HCT116 (cell line): ENCODE measurements around the gene SLC2A13. TPM values are rescaled to one million over a fixed set of nuclear protein-coding genes. Genes with fewer than 3 reads are reported as not detected.

ENCODE experiments used
- ATAC-seq: fragments of 200-7000 bp; cut with Tn5 transposase; 2 replicates; pipeline ENCODE4 v1.9.1; 2020; ENCODE audit warnings: mild to moderate bottlenecking, moderate library complexity
- BruUV-seq: library from RNA; stranded (reverse); fragments of 400-500 nt; replicated peaks from 2 replicates; lab custom pipeline; 2021; lab: Mats Ljungman, UMichigan
- CTCF ChIA-PET: fragments of 300-600 bp; sonication (Branson Sonifier 250); formaldehyde crosslinking; loops from one replicate; lab custom pipeline; 2021; ENCODE audit warnings: antibody characterized with exemption; lab: Charles Lee
- POLR2A ChIA-PET: fragments of 300-600, 350-600 bp; sonication (Branson Sonifier 250); formaldehyde crosslinking; loops from one replicate; lab custom pipeline; 2021; ENCODE audit warnings: antibody characterized with exemption; lab: Charles Lee
- RAD21 ChIA-PET, 2 experiments: fragments of 300-600 bp; sonication (Branson Sonifier 250); formaldehyde crosslinking; loops; one replicate each; lab custom pipeline; 2023; ENCODE audit warnings: low total read pairs in 2 of 2; ENCODE audit not compliant: uncharacterized antibody in 2 of 2, unreplicated experiment in 2 of 2, low non-redundant PET in 1 of 2; lab: Charles Lee
- DNase-seq: peaks from one replicate; pipeline ENCODE4 v3.0.0-alpha.2; 2010; ENCODE audit warnings: low read depth, low spot score
- H2AFZ ChIP-seq: fragments of 200-600 bp; shearing (Covaris generic), sonication (generic); 2 replicates; pipeline ENCODE4 v1.6.1; 2017; ENCODE audit warnings: low read depth, mixed run types, mixed read lengths, antibody characterized with exemption, low read length; ENCODE audit not compliant: poor library complexity, severe bottlenecking
- H3K27ac ChIP-seq: 2 replicates; pipeline ENCODE4 v1.5.1; 2012; ENCODE audit warnings: low read depth, low read length
- H3K27me3 ChIP-seq: fragments of 200-600 bp; sonication (generic); 2 replicates; pipeline ENCODE4 v1.6.1; 2016; ENCODE audit warnings: mixed run types, low read length, mixed read lengths; ENCODE audit not compliant: insufficient read depth
- H3K36me3 ChIP-seq, 2 experiments: fragments of 200-500 bp in 1 of 2; fragments of 200-600 bp in 1 of 2; sonication (Bioruptor generic) in 1 of 2; sonication (generic) in 1 of 2; 2 replicates each; pipeline versions ENCODE4 v1.5.1 to v1.6.1; 2014 to 2016; ENCODE audit warnings: low read length in 2 of 2, inconsistent platforms in 1 of 2, mixed read lengths in 1 of 2, mixed run types in 1 of 2; ENCODE audit not compliant: insufficient read depth in 2 of 2, control insufficient read depth in 1 of 2
- H3K4me1 ChIP-seq, 2 experiments: fragments of 200-600 bp in 1 of 2; sonication (generic) in 1 of 2; 2 replicates each; pipeline versions ENCODE4 v1.5.1 to v1.6.1; 2012 to 2017; ENCODE audit warnings: low read length in 2 of 2, inconsistent platforms in 1 of 2, mild to moderate bottlenecking in 1 of 2, mixed read lengths in 1 of 2, mixed run types in 1 of 2, moderate library complexity in 1 of 2; ENCODE audit not compliant: insufficient read depth in 2 of 2, control insufficient read depth in 1 of 2
- H3K4me2 ChIP-seq: fragments of 200-600 bp; sonication (generic); 2 replicates; pipeline ENCODE4 v1.6.1; 2017; ENCODE audit warnings: mixed run types, low read length, mixed read lengths
- H3K4me3 ChIP-seq, 2 experiments: fragments of 200-600 bp in 1 of 2; sonication (generic) in 1 of 2; replicated peaks in 1 of 2; 2 replicates each; pipeline ENCODE4 v1.5.1; 2011 to 2016; ENCODE audit warnings: low read length in 2 of 2, control low read depth in 1 of 2, low read depth in 1 of 2, mild to moderate bottlenecking in 1 of 2, mixed read lengths in 1 of 2, mixed run types in 1 of 2
- H3K79me2 ChIP-seq: fragments of 200-600 bp; sonication (generic); 2 replicates; pipeline ENCODE4 v1.6.1; 2017; ENCODE audit warnings: mild to moderate bottlenecking, mixed run types, low read length, moderate library complexity, mixed read lengths; ENCODE audit not compliant: insufficient read depth
- H3K9ac ChIP-seq: fragments of 200-600 bp; sonication (generic); 2 replicates; pipeline ENCODE4 v1.6.1; 2016; ENCODE audit warnings: low read length, mixed read lengths
- H3K9me2 ChIP-seq: fragments of 200-600 bp; sonication (generic), shearing (Covaris generic); 2 replicates; pipeline ENCODE4 v1.6.1; 2017; ENCODE audit warnings: mixed run types, mild to moderate bottlenecking, moderate library complexity; ENCODE audit not compliant: insufficient read depth
- H3K9me3 ChIP-seq, 2 experiments: fragments of 200-500 bp in 1 of 2; fragments of 200-600 bp in 1 of 2; sonication (Bioruptor generic) in 1 of 2; sonication (generic) in 1 of 2; 2 replicates each; pipeline ENCODE4 v1.6.1; 2014 to 2017; ENCODE audit warnings: low read length in 2 of 2, mixed read lengths in 2 of 2, inconsistent platforms in 1 of 2, low read depth in 1 of 2, mild to moderate bottlenecking in 1 of 2, mixed run types in 1 of 2, moderate library complexity in 1 of 2; ENCODE audit not compliant: control insufficient read depth in 1 of 2, insufficient read depth in 1 of 2
- H4K20me1 ChIP-seq: fragments of 200-600 bp; sonication (generic), shearing (Covaris generic); 2 replicates; pipeline ENCODE4 v1.6.1; 2017; ENCODE audit warnings: mixed run types, mild to moderate bottlenecking, moderate library complexity; ENCODE audit not compliant: insufficient read depth
- CBX3 ChIP-seq: IDR thresholded peaks from 2 replicates; pipeline ENCODE4 v1.6.1; 2012; ENCODE audit warnings: low read depth
- CEBPB ChIP-seq: IDR thresholded peaks from 2 replicates; pipeline ENCODE4 v1.6.1; 2012; ENCODE audit warnings: low read depth
- EGR1 ChIP-seq: IDR thresholded peaks from 2 replicates; pipeline ENCODE4 v1.6.1; 2012; ENCODE audit warnings: low read depth
- ELF1 ChIP-seq: IDR thresholded peaks from 2 replicates; pipeline ENCODE4 v1.6.1; 2012; ENCODE audit warnings: low read depth, borderline replicate concordance
- EZH2 ChIP-seq: fragments of 200-600 bp; sonication (generic); IDR thresholded peaks from 2 replicates; pipeline ENCODE4 v1.6.1; 2017; ENCODE audit warnings: antibody characterized with exemption, mixed run types
- EZH2phosphoT487 ChIP-seq: fragments of 200-600 bp; IDR thresholded peaks from 2 replicates; pipeline ENCODE4 v1.6.1; 2018; ENCODE audit warnings: antibody characterized with exemption, borderline replicate concordance
- JUND ChIP-seq: IDR thresholded peaks from 2 replicates; pipeline ENCODE4 v1.6.1; 2012
- RAD21 ChIP-seq: IDR thresholded peaks from 2 replicates; pipeline ENCODE4 v1.6.1; 2012; ENCODE audit warnings: low read depth, mild to moderate bottlenecking
- SIN3A ChIP-seq: IDR thresholded peaks from 2 replicates; pipeline ENCODE4 v1.6.1; 2012; ENCODE audit warnings: low read depth
- SP1 ChIP-seq: IDR thresholded peaks from 2 replicates; pipeline ENCODE4 v1.6.1; 2012; ENCODE audit warnings: low read depth
- SRF ChIP-seq: IDR thresholded peaks from 2 replicates; pipeline ENCODE4 v1.6.1; 2012; ENCODE audit warnings: low read depth
- YY1 ChIP-seq: IDR thresholded peaks from 2 replicates; pipeline ENCODE4 v1.6.1; 2011; ENCODE audit warnings: low read length, low read depth, moderate library complexity, mild to moderate bottlenecking; ENCODE audit not compliant: insufficient replicate concordance; ENCODE audit errors: extremely low read depth
- ZFX ChIP-seq: fragments of 450-650 bp; IDR thresholded peaks from 2 replicates; pipeline ENCODE4 v1.6.1; 2017
- ZNF274 ChIP-seq: fragments of 200-500 bp; sonication (Bioruptor generic); IDR thresholded peaks from 2 replicates; pipeline ENCODE4 v1.6.1; 2014; ENCODE audit warnings: mild to moderate bottlenecking, low read depth, low read length, inconsistent platforms
- intact Hi-C: fragments of 100-400 bp; cut with micrococcal nuclease; formaldehyde crosslinking; loops from 2 replicates; pipeline ENCODE4 v1.10.0; 2022
- total RNA-seq: library from RNA; stranded (reverse); gene quantifications from one replicate; pipeline ENCODE4 v1.2.1, GENCODE V29; 2021; ENCODE audit not compliant: unreplicated experiment
- TF ChIP-seq, protein P1 (sequence below), 3 experiments: fragments of 200-600 bp in 1 of 3; sonication (generic) in 1 of 3; IDR thresholded peaks in 2 of 3; conservative IDR thresholded peaks in 1 of 3; 2 replicates each; pipeline ENCODE4 v1.5.1; 2012 to 2017; ENCODE audit warnings: low read depth in 2 of 3, low read length in 2 of 3, antibody characterized with exemption in 1 of 3, borderline replicate concordance in 1 of 3, control low read depth in 1 of 3, mild to moderate bottlenecking in 1 of 3, mixed read lengths in 1 of 3, mixed run types in 1 of 3, moderate library complexity in 1 of 3; ENCODE audit not compliant: insufficient read depth in 1 of 3

SLC2A13 gene
- total RNA-seq, 1 experiment from 2014 or later: 6.8 TPM

DNA sequence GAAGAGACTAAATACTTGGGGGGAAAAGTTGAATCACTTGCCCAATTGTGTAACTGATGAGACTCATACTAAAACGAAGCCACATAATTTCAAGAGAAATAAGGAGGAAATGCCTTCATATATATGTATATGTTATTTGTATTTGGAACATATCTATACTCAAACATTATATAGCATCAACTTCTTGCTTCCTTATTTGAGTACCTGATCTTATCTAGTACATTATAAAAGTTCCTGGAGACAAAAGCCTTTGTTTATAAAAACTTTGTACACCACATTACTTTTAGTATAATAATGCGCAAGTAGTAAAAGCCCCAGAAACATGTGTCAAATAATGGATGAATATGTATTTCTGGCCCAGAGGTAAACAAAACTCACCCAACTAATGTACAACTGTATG, 92.0 kb downstream of the SLC2A13 start:
- peaks cover 0 to 6% of the 10 kb centered on the region in 2 experiments; a peak in 1 of 4 replicates for H3K4me1 ChIP-seq
- TF ChIP-seq, protein P1, sequence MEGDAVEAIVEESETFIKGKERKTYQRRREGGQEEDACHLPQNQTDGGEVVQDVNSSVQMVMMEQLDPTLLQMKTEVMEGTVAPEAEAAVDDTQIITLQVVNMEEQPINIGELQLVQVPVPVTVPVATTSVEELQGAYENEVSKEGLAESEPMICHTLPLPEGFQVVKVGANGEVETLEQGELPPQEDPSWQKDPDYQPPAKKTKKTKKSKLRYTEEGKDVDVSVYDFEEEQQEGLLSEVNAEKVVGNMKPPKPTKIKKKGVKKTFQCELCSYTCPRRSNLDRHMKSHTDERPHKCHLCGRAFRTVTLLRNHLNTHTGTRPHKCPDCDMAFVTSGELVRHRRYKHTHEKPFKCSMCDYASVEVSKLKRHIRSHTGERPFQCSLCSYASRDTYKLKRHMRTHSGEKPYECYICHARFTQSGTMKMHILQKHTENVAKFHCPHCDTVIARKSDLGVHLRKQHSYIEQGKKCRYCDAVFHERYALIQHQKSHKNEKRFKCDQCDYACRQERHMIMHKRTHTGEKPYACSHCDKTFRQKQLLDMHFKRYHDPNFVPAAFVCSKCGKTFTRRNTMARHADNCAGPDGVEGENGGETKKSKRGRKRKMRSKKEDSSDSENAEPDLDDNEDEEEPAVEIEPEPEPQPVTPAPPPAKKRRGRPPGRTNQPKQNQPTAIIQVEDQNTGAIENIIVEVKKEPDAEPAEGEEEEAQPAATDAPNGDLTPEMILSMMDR (IDR thresholded peaks at IDR 0.05 in 2 of 3, conservative IDR thresholded peaks at IDR 0.05 in 1 of 3; ENCODE audit: borderline replicate concordance in 1 of 3, insufficient read depth in 1 of 3, low read depth in 2 of 3, low read length in 2 of 3): no peak
- TF ChIP-seq ZFX (no peak), SP1 (no peak), YY1 (no peak), EGR1 (no peak), ZNF274 (no peak), CEBPB (no peak), SIN3A (no peak)
- intact Hi-C loops: no loop called here
- ChIA-PET POLR2A (no interaction called here), RAD21 (no interaction called here), CTCF (interaction anchor here (1.2 kb wide), 1 partner anchor 16 kb away, joined by 3 read pairs; no protein-coding TSS in a partner anchor)
- H3K4me2 ChIP-seq: no peak overlapping the region
- no peaks in the 10 kb centered on the region for H3K36me3 ChIP-seq
- DNase-seq (no peak), ATAC-seq (no peak)
- H3K27me3 ChIP-seq: no peaks in the 10 kb centered on the region
- no peak overlapping the region for H3K27ac ChIP-seq
- no peaks in the 10 kb centered on the region for H4K20me1 ChIP-seq
- H3K9ac ChIP-seq: no peak overlapping the region
- BruUV-seq: no TSS peak
- H3K9me3 ChIP-seq: no peaks in the 10 kb centered on the region
- H3K9me2 ChIP-seq: no peaks in the 10 kb centered on the region
- H3K79me2 ChIP-seq: no peaks in the 10 kb centered on the region
- H2AFZ ChIP-seq: no peak overlapping the region
- H3K4me3 ChIP-seq: no peak overlapping the region

DNA sequence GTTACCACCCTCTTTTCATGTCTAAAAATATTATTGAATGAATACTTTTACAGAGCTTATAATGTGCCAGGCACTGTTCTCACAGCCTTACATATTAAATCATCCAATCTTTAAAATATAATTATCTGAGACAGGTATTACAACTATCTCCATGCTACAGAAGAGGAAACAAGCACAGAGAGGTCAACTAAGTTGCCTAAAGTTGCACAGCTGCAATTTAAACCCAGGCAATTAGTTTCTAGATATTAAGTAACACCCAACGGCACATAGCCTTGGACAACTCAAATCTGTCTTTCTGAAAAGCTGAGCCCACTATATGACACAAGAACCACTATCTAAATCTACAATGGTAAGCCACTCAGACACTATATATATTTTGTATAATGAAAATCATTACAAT, 92.6 kb downstream of the SLC2A13 start:
- POLR2A ChIA-PET: no interaction called here
- no TSS peak for BruUV-seq
- no peak for TF ChIP-seq ELF1
- no peak for TF ChIP-seq EZH2phosphoT487
- no peak for TF ChIP-seq YY1
- TF ChIP-seq SRF: no peak
- no peak for TF ChIP-seq RAD21
- TF ChIP-seq JUND: no peak
- TF ChIP-seq EZH2: no peak
- TF ChIP-seq SP1: no peak
- TF ChIP-seq CBX3: no peak
- TF ChIP-seq, protein P1 (IDR thresholded peaks at IDR 0.05 in 2 of 3, conservative IDR thresholded peaks at IDR 0.05 in 1 of 3; ENCODE audit: borderline replicate concordance in 1 of 3, insufficient read depth in 1 of 3, low read depth in 2 of 3, low read length in 2 of 3): no peak

More for the DNA sequence above, 92.6 kb downstream of the SLC2A13 start:
- Histone ChIP-seq H3K4me2 (no peak overlapping the region), H3K36me3 (no peaks in the 10 kb centered on the region), H3K4me1 (peaks cover 0 to 6% of the 10 kb centered on the region in 2 experiments; a peak in 1 of 4 replicates), H3K4me3 (no peak overlapping the region), H3K9ac (no peak overlapping the region), H3K9me2 (no peaks in the 10 kb centered on the region), H4K20me1 (no peaks in the 10 kb centered on the region), H3K27ac (no peak overlapping the region), H3K27me3 (no peaks in the 10 kb centered on the region), H3K79me2 (no peaks in the 10 kb centered on the region), H2AFZ (no peak overlapping the region), H3K9me3 (no peaks in the 10 kb centered on the region)
- DNase-seq: no peak
- RAD21 ChIA-PET: no interaction called here
- no peak for ATAC-seq
- intact Hi-C loops: no loop called here
- CTCF ChIA-PET: interaction anchor here (1.2 kb wide), 1 partner anchor 17 kb away, joined by 3 read pairs; no protein-coding TSS in a partner anchor
